Daoy (cell line): Measurements from ENCODE around the gene COL1A1. TPM values are rescaled to one million over a fixed set of nuclear protein-coding genes. Genes with fewer than 3 reads are reported as not detected.

Experiments used
- DNase-seq: peaks from one replicate; pipeline ENCODE4 v3.0.0-alpha.2; 2015; ENCODE audit warnings: low read depth
- total RNA-seq: library from RNA; depleted of rRNA; stranded (reverse); fragments of >200 nt; shearing (Covaris generic); gene quantifications from 2 replicates; pipeline ENCODE4 v1.2.3, GENCODE V29; 2014

The COL1A1 gene
- total RNA-seq, 1 experiment from 2014 or later: 288 TPM

GRCh38 chr17:50187751-50188530 is 13.5 kb downstream of the COL1A1 start:
- DNase-seq: no peak

GRCh38 chr17:50187394-50187725 is 14.1 kb downstream of the COL1A1 start:
- no peak for DNase-seq

GRCh38 chr17:50186661-50187393 is 14.6 kb downstream of the COL1A1 start:
- peak; percentile 34 for DNase-seq

GRCh38 chr17:50185631-50186471 is 15.6 kb downstream of the COL1A1 start:
- DNase-seq: peak; percentile 27

- peak; percentile 72 for DNase-seq
Observed at GRCh38 chr17:50184611-50185398, 16.6 kb downstream of the COL1A1 start.

- peak; percentile 52 for DNase-seq
Observed at GRCh38 chr17:50184064-50184463, 17.4 kb downstream of the COL1A1 start.

GRCh38 chr17:50183421-50183994 is 17.9 kb downstream of the COL1A1 start:
- DNase-seq: peak; percentile 59

- DNase-seq: peak; percentile 25
Observed at GRCh38 chr17:50182783-50183420, 18.5 kb downstream of the COL1A1 start.

GRCh38 chr17:50181591-50182560 is 19.6 kb downstream of the COL1A1 start:
- peak; percentile 55 for DNase-seq

GRCh38 chr17:50181144-50181543 is 20.3 kb downstream of the COL1A1 start:
- DNase-seq: no peak

- DNase-seq: no peak
Observed at GRCh38 chr17:50180620-50181019, 20.8 kb downstream of the COL1A1 start.

- no peak for DNase-seq
Observed at GRCh38 chr17:50180111-50180510, 21.3 kb downstream of the COL1A1 start.

- DNase-seq: peak; percentile 99
Observed at GRCh38 chr17:50177983-50178834, 23.2 kb downstream of the COL1A1 start.

GRCh38 chr17:50177476-50177875 is 24.0 kb downstream of the COL1A1 start:
- no peak for DNase-seq

GRCh38 chr17:50176559-50177357 is 24.7 kb downstream of the COL1A1 start:
- DNase-seq: peak; percentile 41

- DNase-seq: peak; percentile 73
Observed at GRCh38 chr17:50175035-50175807, 26.2 kb downstream of the COL1A1 start.

- no peak for DNase-seq
Observed at GRCh38 chr17:50174444-50174843, 27.0 kb downstream of the COL1A1 start.
